Activated CD4-positive, alpha-beta T cell treated with anti-CD3 and anti-CD28 coated beads, Interleukin-2, amount 10 ng/mL, durations not matched to agents 24 days and 14 days (primary cell): Measurements from ENCODE around the gene CECR2. TPM values are rescaled to one million over a fixed set of nuclear protein-coding genes. Genes with fewer than 3 reads are reported as not detected.

ENCODE experiments used
- DNase-seq: peaks from one replicate; pipeline ENCODE4 v3.0.0; 2022
- H3K27ac Mint-ChIP-seq: one replicate; pipeline ENCODE4 v1.8.0; 2022; ENCODE audit warnings: mild to moderate bottlenecking, mixed read lengths
- H3K27me3 Mint-ChIP-seq: one replicate; pipeline ENCODE4 v1.8.0; 2022; ENCODE audit warnings: mixed read lengths
- H3K36me3 Mint-ChIP-seq: one replicate; pipeline ENCODE4 v1.8.0; 2022; ENCODE audit warnings: low read depth, mild to moderate bottlenecking, mixed read lengths
- H3K4me1 Mint-ChIP-seq: one replicate; pipeline ENCODE4 v1.8.0; 2021; ENCODE audit warnings: mixed read lengths
- H3K4me3 Mint-ChIP-seq: one replicate; pipeline ENCODE4 v1.8.0; 2022; ENCODE audit warnings: mild to moderate bottlenecking, moderate library complexity, mixed read lengths
- H3K9me3 Mint-ChIP-seq: one replicate; pipeline ENCODE4 v1.8.0; 2021; ENCODE audit warnings: mixed read lengths
- intact Hi-C: fragments of 100-400 bp; cut with micrococcal nuclease; formaldehyde crosslinking; loops from one replicate; pipeline ENCODE4 v1.15.1; 2023
- total RNA-seq: library from RNA; stranded (reverse); gene quantifications from 2 replicates; pipeline ENCODE4 v1.2.3, GENCODE V29; 2022

CECR2 gene
- total RNA-seq, 1 donor from 2014 or later: 0.09 TPM

- no peak overlapping the region for H3K27ac Mint-ChIP-seq
- H3K27me3 Mint-ChIP-seq: no peaks in the 10 kb centered on the region
- intact Hi-C loops: no loop called here
- no peak overlapping the region for H3K4me3 Mint-ChIP-seq
- DNase-seq: no peak
- H3K4me1 Mint-ChIP-seq: no peaks in the 10 kb centered on the region
- H3K36me3 Mint-ChIP-seq: no peaks in the 10 kb centered on the region
- no peaks in the 10 kb centered on the region for H3K9me3 Mint-ChIP-seq
Observed at GRCh38 chr22:17575151-17575550, 205.9 kb downstream of the CECR2 start.

- no peak for DNase-seq
- intact Hi-C loops: no loop called here
- Mint-ChIP-seq H3K36me3 (no peaks in the 10 kb centered on the region), H3K27me3 (no peaks in the 10 kb centered on the region), H3K9me3 (no peaks in the 10 kb centered on the region), H3K4me3 (no peak overlapping the region), H3K4me1 (no peaks in the 10 kb centered on the region), H3K27ac (no peak overlapping the region)
Observed at GRCh38 chr22:17575681-17576080, 206.4 kb downstream of the CECR2 start.

GRCh38 chr22:17576470-17576869, 207.2 kb downstream of the CECR2 start:
- H3K27me3 Mint-ChIP-seq: no peaks in the 10 kb centered on the region
- no peaks in the 10 kb centered on the region for H3K4me1 Mint-ChIP-seq
- no peak overlapping the region for H3K4me3 Mint-ChIP-seq
- H3K36me3 Mint-ChIP-seq: no peaks in the 10 kb centered on the region
- intact Hi-C loops: no loop called here
- no peaks in the 10 kb centered on the region for H3K9me3 Mint-ChIP-seq
- no peak overlapping the region for H3K27ac Mint-ChIP-seq
- no peak for DNase-seq

GRCh38 chr22:17578136-17578754, 209.0 kb downstream of the CECR2 start:
- intact Hi-C loops: no loop called here
- no peaks in the 10 kb centered on the region for H3K27me3 Mint-ChIP-seq

GRCh38 chr22:17579535-17579981, 210.3 kb downstream of the CECR2 start:
- Mint-ChIP-seq H3K9me3 (no peaks in the 10 kb centered on the region), H3K27me3 (no peaks in the 10 kb centered on the region), H3K4me3 (no peak overlapping the region), H3K27ac (no peak overlapping the region), H3K36me3 (no peaks in the 10 kb centered on the region), H3K4me1 (no peaks in the 10 kb centered on the region)
- no peak for DNase-seq
- intact Hi-C loops: no loop called here

More at GRCh38 chr22:17578136-17578754, 209.0 kb downstream of the CECR2 start:
- DNase-seq: no peak
- Mint-ChIP-seq H3K27ac (no peak overlapping the region), H3K9me3 (no peaks in the 10 kb centered on the region), H3K36me3 (no peaks in the 10 kb centered on the region), H3K4me3 (no peak overlapping the region), H3K4me1 (no peaks in the 10 kb centered on the region)

GRCh38 chr22:17580441-17581031, 211.3 kb downstream of the CECR2 start:
- Mint-ChIP-seq H3K27ac (no peak overlapping the region), H3K27me3 (no peaks in the 10 kb centered on the region), H3K4me1 (no peaks in the 10 kb centered on the region), H3K9me3 (no peaks in the 10 kb centered on the region), H3K36me3 (no peaks in the 10 kb centered on the region), H3K4me3 (no peak overlapping the region)
- intact Hi-C loops: no loop called here
- DNase-seq: no peak

GRCh38 chr22:17581056-17581455, 211.8 kb downstream of the CECR2 start:
- Mint-ChIP-seq H3K36me3 (no peaks in the 10 kb centered on the region), H3K27me3 (no peaks in the 10 kb centered on the region), H3K27ac (no peak overlapping the region), H3K4me3 (no peak overlapping the region), H3K9me3 (no peaks in the 10 kb centered on the region), H3K4me1 (no peaks in the 10 kb centered on the region)
- DNase-seq: no peak
- intact Hi-C loops: no loop called here

GRCh38 chr22:17581631-17582030, 212.4 kb downstream of the CECR2 start:
- Mint-ChIP-seq H3K9me3 (no peaks in the 10 kb centered on the region), H3K27ac (no peak overlapping the region), H3K36me3 (no peaks in the 10 kb centered on the region), H3K27me3 (no peaks in the 10 kb centered on the region), H3K4me3 (no peak overlapping the region), H3K4me1 (no peaks in the 10 kb centered on the region)
- DNase-seq: no peak
- intact Hi-C loops: no loop called here

- DNase-seq: no peak
- Mint-ChIP-seq H3K9me3 (no peaks in the 10 kb centered on the region), H3K27ac (no peak overlapping the region), H3K36me3 (no peaks in the 10 kb centered on the region), H3K4me1 (no peaks in the 10 kb centered on the region), H3K27me3 (no peaks in the 10 kb centered on the region), H3K4me3 (no peak overlapping the region)
- intact Hi-C loops: no loop called here
Observed at GRCh38 chr22:17583151-17583550, 213.9 kb downstream of the CECR2 start.

- Mint-ChIP-seq H3K4me3 (no peak overlapping the region), H3K27ac (no peak overlapping the region), H3K9me3 (no peaks in the 10 kb centered on the region), H3K36me3 (peaks cover 14% of the 10 kb centered on the region), H3K27me3 (no peaks in the 10 kb centered on the region), H3K4me1 (no peaks in the 10 kb centered on the region)
- intact Hi-C loops: no loop called here
- DNase-seq: no peak
Observed at GRCh38 chr22:17586831-17587440, 217.7 kb downstream of the CECR2 start.

- Mint-ChIP-seq H3K4me1 (no peaks in the 10 kb centered on the region), H3K9me3 (no peaks in the 10 kb centered on the region), H3K36me3 (peaks cover 20% of the 10 kb centered on the region), H3K27me3 (no peaks in the 10 kb centered on the region), H3K4me3 (no peak overlapping the region), H3K27ac (no peak overlapping the region)
- intact Hi-C loops: no loop called here
- no peak for DNase-seq
Observed at GRCh38 chr22:17587629-17588028, 218.4 kb downstream of the CECR2 start.

- Mint-ChIP-seq H3K4me3 (no peak overlapping the region), H3K27ac (no peak overlapping the region), H3K27me3 (no peaks in the 10 kb centered on the region), H3K4me1 (no peaks in the 10 kb centered on the region), H3K36me3 (peaks cover 28% of the 10 kb centered on the region), H3K9me3 (no peaks in the 10 kb centered on the region)
- DNase-seq: no peak
- intact Hi-C loops: no loop called here
Observed at GRCh38 chr22:17588606-17589005, 219.3 kb downstream of the CECR2 start.

- H3K4me1 Mint-ChIP-seq: no peaks in the 10 kb centered on the region
- H3K27me3 Mint-ChIP-seq: no peaks in the 10 kb centered on the region
- H3K4me3 Mint-ChIP-seq: no peak overlapping the region
- DNase-seq: no peak
- H3K36me3 Mint-ChIP-seq: peaks cover 35% of the 10 kb centered on the region
- H3K9me3 Mint-ChIP-seq: no peaks in the 10 kb centered on the region
- H3K27ac Mint-ChIP-seq: no peak overlapping the region
- intact Hi-C loops: no loop called here
Observed at GRCh38 chr22:17589810-17590375, 220.6 kb downstream of the CECR2 start.

GRCh38 chr22:17590586-17590985, 221.3 kb downstream of the CECR2 start:
- H3K9me3 Mint-ChIP-seq: no peaks in the 10 kb centered on the region
- DNase-seq: no peak
- no peaks in the 10 kb centered on the region for H3K4me1 Mint-ChIP-seq
- peaks cover 38% of the 10 kb centered on the region for H3K36me3 Mint-ChIP-seq
- H3K27ac Mint-ChIP-seq: no peak overlapping the region
- intact Hi-C loops: no loop called here
- no peaks in the 10 kb centered on the region for H3K27me3 Mint-ChIP-seq
- H3K4me3 Mint-ChIP-seq: no peak overlapping the region
